ENCODE measurements around the gene COX6A2. TPM values are rescaled to one million over a fixed set of nuclear protein-coding genes. Genes with fewer than 3 reads are reported as not detected.

Gene COX6A2
- total and polyA plus RNA-seq, 8 donors: 0.39 to 5.5 (median 0.57) TPM; not detected in 2

GRCh38 chr16:31461921-31462804 lies 34.0 kb upstream of the COX6A2 start:
- ATAC-seq (no peak), FAIRE-seq (no peak), DNase-seq (peak in 1 of 6 donors; percentile 76)
- TF ChIP-seq, protein P1, sequence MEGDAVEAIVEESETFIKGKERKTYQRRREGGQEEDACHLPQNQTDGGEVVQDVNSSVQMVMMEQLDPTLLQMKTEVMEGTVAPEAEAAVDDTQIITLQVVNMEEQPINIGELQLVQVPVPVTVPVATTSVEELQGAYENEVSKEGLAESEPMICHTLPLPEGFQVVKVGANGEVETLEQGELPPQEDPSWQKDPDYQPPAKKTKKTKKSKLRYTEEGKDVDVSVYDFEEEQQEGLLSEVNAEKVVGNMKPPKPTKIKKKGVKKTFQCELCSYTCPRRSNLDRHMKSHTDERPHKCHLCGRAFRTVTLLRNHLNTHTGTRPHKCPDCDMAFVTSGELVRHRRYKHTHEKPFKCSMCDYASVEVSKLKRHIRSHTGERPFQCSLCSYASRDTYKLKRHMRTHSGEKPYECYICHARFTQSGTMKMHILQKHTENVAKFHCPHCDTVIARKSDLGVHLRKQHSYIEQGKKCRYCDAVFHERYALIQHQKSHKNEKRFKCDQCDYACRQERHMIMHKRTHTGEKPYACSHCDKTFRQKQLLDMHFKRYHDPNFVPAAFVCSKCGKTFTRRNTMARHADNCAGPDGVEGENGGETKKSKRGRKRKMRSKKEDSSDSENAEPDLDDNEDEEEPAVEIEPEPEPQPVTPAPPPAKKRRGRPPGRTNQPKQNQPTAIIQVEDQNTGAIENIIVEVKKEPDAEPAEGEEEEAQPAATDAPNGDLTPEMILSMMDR (IDR thresholded peaks at IDR 0.05): no peak
- peaks cover 0 to 9% (median 0%) of the 10 kb centered on the region in 3 donors for H3K36me3 ChIP-seq
- intact Hi-C loops (cut with DNase I): no loop called here
- no peaks in the 10 kb centered on the region for H3K27me3 ChIP-seq
- H3K4me1 ChIP-seq: peaks cover 6 to 15% (median 15%) of the 10 kb centered on the region in 3 donors
- H3K9me3 ChIP-seq: no peaks in the 10 kb centered on the region
- no peak overlapping the region for H3K27ac ChIP-seq
- 86 to 92% methylated on average over 33 to 35 of the region's 35 CpGs for WGBS, 2 donors
- no peak overlapping the region for H3K4me3 ChIP-seq

DNA sequence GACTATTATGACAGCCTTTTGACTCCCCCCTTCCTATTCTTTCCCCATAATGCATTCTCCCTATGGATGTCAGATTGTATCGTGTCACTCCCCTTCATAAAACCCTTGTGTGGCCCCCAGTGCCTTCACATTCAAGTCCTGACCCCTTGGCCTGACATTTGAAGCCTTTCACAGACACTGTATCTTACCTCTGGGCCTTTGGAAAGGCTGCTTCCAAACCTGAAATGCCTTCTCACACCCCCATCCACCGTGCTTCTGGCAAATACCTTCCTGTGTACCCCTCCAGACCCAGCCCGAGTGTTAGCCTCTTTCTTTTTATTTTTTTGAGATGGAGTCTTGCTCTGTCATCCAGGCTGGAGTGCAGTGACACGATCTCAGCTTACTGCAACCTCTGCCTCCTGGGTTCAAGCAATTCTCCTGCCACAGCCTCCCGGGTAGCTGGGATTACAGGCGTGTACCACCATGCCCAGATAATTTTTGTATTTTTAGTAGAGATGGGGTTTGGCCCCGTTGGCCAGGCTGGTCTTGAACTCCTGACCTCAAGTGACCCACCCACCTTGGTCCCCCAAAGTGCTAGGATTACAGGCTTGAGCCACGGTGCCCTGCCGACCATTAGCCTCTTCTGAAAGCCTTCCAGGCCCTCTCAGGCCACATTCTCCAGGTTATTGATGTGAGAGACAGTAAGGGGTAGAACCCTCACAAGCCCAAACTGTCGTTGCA lies 33.2 kb upstream of the COX6A2 start:
- Histone ChIP-seq H3K27ac (no peak overlapping the region), H3K9me3 (no peaks in the 10 kb centered on the region), H3K4me1 (peaks cover 11 to 23% (median 22%) of the 10 kb centered on the region in 3 donors), H3K4me3 (no peak overlapping the region), H3K36me3 (peaks cover 0 to 9% (median 0%) of the 10 kb centered on the region in 3 donors), H3K27me3 (no peaks in the 10 kb centered on the region)
- FAIRE-seq (no peak), DNase-seq (peak in 1 of 6 donors; percentile 5), ATAC-seq (no peak)
- intact Hi-C loops (cut with DNase I): no loop called here
- TF ChIP-seq, protein P1 (IDR thresholded peaks at IDR 0.05): no peak
- WGBS, 2 donors: 76 to 86% methylated on average over 10 of the region's 10 CpGs

GRCh38 chr16:31460582-31461002 lies 32.4 kb upstream of the COX6A2 start:
- TF ChIP-seq, protein P1 (IDR thresholded peaks at IDR 0.05): peak; percentile 21 to 50 (median 34)
- FAIRE-seq (peak; percentile 9), ATAC-seq (no peak), DNase-seq (peak in 1 of 6 donors; percentile 21)
- Histone ChIP-seq H3K27me3 (no peaks in the 10 kb centered on the region), H3K4me1 (peaks cover 12 to 29% (median 22%) of the 10 kb centered on the region in 3 donors), H3K9me3 (no peaks in the 10 kb centered on the region), H3K27ac (peak overlapping the region in 2 of 4 donors; percentile 100), H3K36me3 (peaks cover 0 to 9% (median 0%) of the 10 kb centered on the region in 3 donors), H3K4me3 (peak overlapping the region in 3 of 4 donors; percentile 20 to 75 (median 75))
- 33 to 44% methylated on average over 8 of the region's 8 CpGs for WGBS, 2 donors
- intact Hi-C loops (cut with DNase I): no loop called here

DNA sequence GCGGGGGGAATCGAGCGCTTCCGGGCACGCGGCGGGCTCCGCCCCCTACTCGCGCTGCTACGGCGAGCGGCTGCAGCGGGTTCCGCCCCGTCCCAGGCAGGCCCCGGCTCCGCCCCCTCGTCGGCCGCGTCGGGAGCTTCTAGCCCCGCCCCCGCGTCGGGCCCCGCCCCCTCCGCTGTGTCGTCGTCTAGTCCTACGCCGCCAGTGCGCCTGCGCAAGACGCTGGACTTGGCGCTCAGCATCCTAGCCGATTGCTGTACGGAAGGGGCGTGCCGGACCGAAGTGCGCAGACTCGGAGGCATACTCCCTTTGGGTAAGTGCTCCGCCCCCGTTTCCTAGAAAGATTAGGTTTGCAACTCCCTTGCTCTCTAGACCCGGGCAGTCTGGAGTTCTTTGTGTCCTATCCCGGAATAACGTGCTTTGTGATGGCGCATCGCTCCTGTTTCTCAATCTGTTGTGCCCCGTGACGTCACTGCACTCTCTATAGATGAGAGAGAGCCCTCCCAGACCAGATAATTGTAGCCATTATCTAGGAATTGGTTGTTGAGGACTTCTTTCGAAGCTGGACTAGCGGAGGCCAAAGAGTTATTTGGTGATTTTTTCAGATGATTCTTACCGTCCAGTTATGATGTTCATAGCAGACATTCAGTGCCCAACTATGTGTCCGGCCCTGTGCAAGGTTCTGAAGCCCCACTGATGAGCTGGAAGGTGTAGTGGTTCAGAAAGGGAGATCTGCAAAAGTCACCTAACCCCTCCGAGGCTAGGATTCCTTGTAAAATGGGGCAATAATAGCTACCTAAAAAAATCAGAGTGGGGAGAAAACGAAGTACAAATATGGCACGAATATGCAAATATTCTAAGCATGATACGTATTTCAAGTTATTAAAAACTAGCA lies 31.8 kb upstream of the COX6A2 start:
- FAIRE-seq (no peak), DNase-seq (peak; percentile 100), ATAC-seq (peak; percentile 83 to 90 (median 85))
- peaks cover 0 to 9% (median 0%) of the 10 kb centered on the region in 3 donors for H3K36me3 ChIP-seq
- peak overlapping the region; percentile 75 to 77 (median 75) for H3K4me3 ChIP-seq
- H3K4me1 ChIP-seq: peaks cover 14 to 34% (median 22%) of the 10 kb centered on the region in 3 donors
- H3K27me3 ChIP-seq: no peaks in the 10 kb centered on the region
- H3K27ac ChIP-seq: peak overlapping the region; percentile 100
- intact Hi-C loops (cut with DNase I): no loop called here
- TF ChIP-seq, protein P1 (IDR thresholded peaks at IDR 0.05): no peak
- no peaks in the 10 kb centered on the region for H3K9me3 ChIP-seq
- 1 to 2% methylated on average over 53 to 61 of the region's 61 CpGs for WGBS, 2 donors

Measured in pancreas (tissue), 10 donors.